Effector memory CD8-positive, alpha-beta T cell (primary cell): ENCODE data around the gene ANO1.
"Not testable (repeated sequence)": the region's sequence is repeated elsewhere in the genome, so short reads cannot be mapped to it uniquely, and the experiment has no call there.

Experiments used
- ATAC-seq: fragments of 150-1000 bp; cut with Tn5 transposase; replicated peaks from 2 replicates; pipeline ENCODE4 v1.10.0; 2021; ENCODE audit warnings: mild to moderate bottlenecking, moderate library complexity
- DNase-seq, 3 experiments: peaks; one replicate each; pipeline ENCODE4 v3.0.0; 2021
- H3K27ac Mint-ChIP-seq, 2 donors: one replicate each; pipeline ENCODE4 v1.8.0; 2022; ENCODE audit warnings: mild to moderate bottlenecking in 2 of 2, mixed read lengths in 2 of 2, moderate library complexity in 2 of 2
- H3K27me3 Mint-ChIP-seq, 2 donors: one replicate each; pipeline ENCODE4 v1.8.0; 2022; ENCODE audit warnings: mixed read lengths in 2 of 2
- H3K36me3 Mint-ChIP-seq: one replicate; pipeline ENCODE4 v1.8.0; 2022; ENCODE audit warnings: mild to moderate bottlenecking, moderate library complexity, mixed read lengths; ENCODE audit not compliant: insufficient read depth
- H3K4me1 Mint-ChIP-seq, 2 donors: one replicate each; pipeline ENCODE4 v1.8.0; 2022; ENCODE audit warnings: low read depth in 2 of 2, mixed read lengths in 2 of 2
- H3K4me3 Mint-ChIP-seq, 2 donors: one replicate each; pipeline ENCODE4 v1.8.0; 2022; ENCODE audit warnings: mild to moderate bottlenecking in 2 of 2, mixed read lengths in 2 of 2, moderate library complexity in 2 of 2
- H3K9me3 Mint-ChIP-seq, 2 donors: one replicate each; pipeline ENCODE4 v1.8.0; 2022; ENCODE audit warnings: mixed read lengths in 2 of 2

The ANO1 gene

DNA sequence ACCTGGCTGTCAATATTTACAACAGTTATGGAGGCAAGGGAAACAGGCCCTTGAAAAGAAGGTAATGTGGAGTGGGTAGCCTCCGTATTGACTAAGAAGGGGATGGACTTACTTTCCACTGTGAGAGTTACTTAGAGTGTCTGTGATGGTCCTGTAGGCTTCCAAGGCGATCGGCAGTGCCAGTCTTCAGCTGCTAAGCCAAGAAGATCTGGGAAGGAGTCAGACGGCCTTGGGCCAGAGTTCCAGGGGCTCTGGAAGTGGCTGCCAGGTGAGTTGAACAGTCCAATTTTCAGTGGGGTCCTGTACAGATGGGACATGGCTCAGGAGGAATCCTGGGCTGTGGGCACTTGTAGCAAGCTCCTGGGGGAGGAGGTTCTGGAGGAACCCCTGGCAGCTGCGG is 139.3 kb downstream of the ANO1 start:
- not testable (repeated sequence) for H3K4me3 Mint-ChIP-seq, ATAC-seq, H3K36me3 Mint-ChIP-seq

GRCh38 chr11:70218076-70218475 is 140.0 kb downstream of the ANO1 start:
- not testable (repeated sequence) for H3K27ac Mint-ChIP-seq, DNase-seq, H3K36me3 Mint-ChIP-seq, ATAC-seq, H3K9me3 Mint-ChIP-seq, H3K4me1 Mint-ChIP-seq, H3K27me3 Mint-ChIP-seq, H3K4me3 Mint-ChIP-seq

More for the DNA sequence above, 139.3 kb downstream of the ANO1 start:
- H3K9me3 Mint-ChIP-seq, DNase-seq, H3K27me3 Mint-ChIP-seq, H3K4me1 Mint-ChIP-seq, H3K27ac Mint-ChIP-seq: not testable (repeated sequence)

GRCh38 chr11:70220136-70220535 is 142.0 kb downstream of the ANO1 start:
- DNase-seq = no peak
- H3K27ac Mint-ChIP-seq = no peak overlapping the region
- H3K4me3 Mint-ChIP-seq = no peak overlapping the region
- peaks cover 1 to 6% of the 10 kb centered on the region in 2 donors for H3K27me3 Mint-ChIP-seq
- no peak for ATAC-seq
- H3K9me3 Mint-ChIP-seq = no peaks in the 10 kb centered on the region
- no peaks in the 10 kb centered on the region for H3K36me3 Mint-ChIP-seq
- no peaks in the 10 kb centered on the region for H3K4me1 Mint-ChIP-seq

DNA sequence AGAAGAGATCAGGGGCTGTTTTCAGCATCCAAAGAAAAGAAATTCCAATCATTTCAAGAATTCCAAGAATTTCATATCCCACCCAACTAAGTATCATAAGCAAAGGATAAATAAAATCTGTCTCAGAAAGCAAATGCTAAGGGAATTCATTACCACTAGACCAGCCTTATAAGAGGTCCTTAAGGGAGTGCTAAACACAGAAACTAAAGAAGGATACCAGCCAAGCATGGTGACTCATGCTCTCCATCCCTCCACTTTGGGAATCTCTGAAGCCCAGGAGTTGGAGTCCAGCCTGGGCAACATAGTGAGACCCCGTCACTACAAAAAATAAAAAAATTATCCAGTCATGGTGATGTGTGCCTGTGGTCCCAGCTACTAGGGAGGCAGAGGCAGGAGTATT is 142.8 kb downstream of the ANO1 start:
- DNase-seq = no peak
- Mint-ChIP-seq H3K4me3 (no peak overlapping the region), H3K27ac (no peak overlapping the region)

DNA sequence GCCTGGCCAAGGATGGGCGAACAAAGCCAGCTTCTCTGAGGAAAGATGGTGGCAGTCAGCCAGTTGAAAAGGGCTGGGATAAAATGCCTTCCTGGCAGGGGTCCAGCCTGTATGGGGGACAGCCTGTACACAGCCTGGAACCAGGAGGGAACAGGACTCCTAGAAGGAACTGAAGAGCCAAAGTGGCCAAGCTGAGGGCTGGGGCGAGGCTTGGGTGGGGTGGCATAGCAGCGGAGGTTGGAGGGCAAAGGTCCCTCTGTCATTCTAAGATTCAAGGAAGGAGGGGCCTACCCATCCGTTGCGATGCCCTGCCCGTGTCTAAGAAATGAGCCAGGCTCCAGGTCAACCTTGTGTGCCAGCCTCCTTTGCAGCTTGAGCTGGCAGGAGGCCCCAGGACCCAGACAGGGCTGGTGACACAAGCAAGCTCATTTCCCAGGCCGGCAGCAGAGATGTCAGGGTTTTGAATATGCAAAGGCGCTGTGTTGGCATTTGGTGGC is 147.6 kb downstream of the ANO1 start:
- H3K9me3 Mint-ChIP-seq = no peaks in the 10 kb centered on the region
- no peak for ATAC-seq
- no peak overlapping the region for H3K4me3 Mint-ChIP-seq

More for the DNA sequence above, 142.8 kb downstream of the ANO1 start:
- Mint-ChIP-seq H3K27me3 (peaks cover 6 to 9% of the 10 kb centered on the region in 2 donors), H3K4me1 (no peaks in the 10 kb centered on the region), H3K36me3 (no peaks in the 10 kb centered on the region), H3K9me3 (no peaks in the 10 kb centered on the region)
- ATAC-seq = no peak

DNA sequence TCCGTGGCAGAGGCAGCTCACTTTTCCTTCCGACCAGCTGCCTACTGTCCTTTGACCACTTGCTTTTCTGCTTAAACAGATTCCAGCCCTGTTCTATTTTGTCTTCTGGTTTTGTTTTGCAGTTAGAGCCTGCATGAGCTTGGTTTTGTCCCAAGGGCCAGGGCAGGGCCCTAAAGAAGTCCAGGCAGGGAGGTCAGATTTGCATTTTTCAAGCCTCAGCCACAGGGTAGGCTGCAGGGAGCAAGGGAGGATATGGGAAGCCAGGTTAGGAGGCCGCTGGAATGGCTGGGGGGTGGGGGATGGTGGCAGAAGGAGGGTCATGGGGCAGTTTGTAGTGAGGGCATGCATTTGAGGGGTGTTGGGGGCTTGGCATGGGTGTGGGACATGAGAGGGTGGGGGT is 148.1 kb downstream of the ANO1 start:
- Mint-ChIP-seq H3K27me3 (peaks cover 6 to 24% of the 10 kb centered on the region in 2 donors), H3K4me3 (no peak overlapping the region), H3K9me3 (no peaks in the 10 kb centered on the region), H3K27ac (no peak overlapping the region), H3K36me3 (no peaks in the 10 kb centered on the region), H3K4me1 (no peaks in the 10 kb centered on the region)
- no peak for DNase-seq
- no peak for ATAC-seq

More for the DNA sequence above, 147.6 kb downstream of the ANO1 start:
- H3K36me3 Mint-ChIP-seq = no peaks in the 10 kb centered on the region
- H3K27me3 Mint-ChIP-seq = peaks cover 6 to 24% of the 10 kb centered on the region in 2 donors
- H3K4me1 Mint-ChIP-seq = no peaks in the 10 kb centered on the region
- no peak overlapping the region for H3K27ac Mint-ChIP-seq
- DNase-seq = no peak

DNA sequence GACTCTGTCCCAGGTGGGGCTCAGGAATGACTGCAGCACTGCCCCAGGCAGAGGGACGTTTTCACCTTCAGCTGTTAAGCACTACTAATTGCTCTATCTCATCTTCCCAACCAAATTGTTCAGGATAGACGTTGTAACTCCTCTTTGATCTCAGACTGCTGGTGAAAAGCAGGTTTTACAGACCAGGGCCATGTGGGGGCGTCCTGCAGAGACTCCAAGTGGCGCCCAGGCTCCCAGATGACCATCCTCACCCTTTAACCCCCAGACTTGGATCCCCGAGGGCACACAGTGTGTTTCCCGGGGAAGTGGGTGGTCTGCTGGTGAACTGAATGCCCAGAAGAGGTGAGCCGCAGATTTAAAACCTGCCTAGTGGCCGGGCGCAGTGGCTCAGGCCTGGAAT is 148.8 kb downstream of the ANO1 start:
- H3K27me3 Mint-ChIP-seq = peaks cover 6 to 24% of the 10 kb centered on the region in 2 donors
- DNase-seq = no peak
- H3K9me3 Mint-ChIP-seq = no peaks in the 10 kb centered on the region
- ATAC-seq = no peak
- H3K36me3 Mint-ChIP-seq = no peaks in the 10 kb centered on the region
- no peak overlapping the region for H3K4me3 Mint-ChIP-seq
- no peak overlapping the region for H3K27ac Mint-ChIP-seq
- no peaks in the 10 kb centered on the region for H3K4me1 Mint-ChIP-seq

- Mint-ChIP-seq H3K9me3 (no peaks in the 10 kb centered on the region), H3K36me3 (no peaks in the 10 kb centered on the region), H3K4me3 (no peak overlapping the region), H3K27me3 (peaks cover 12 to 40% of the 10 kb centered on the region in 2 donors), H3K27ac (no peak overlapping the region), H3K4me1 (no peaks in the 10 kb centered on the region)
- DNase-seq = no peak
- no peak for ATAC-seq
Observed at GRCh38 chr11:70229737-70230136, 151.6 kb downstream of the ANO1 start.

- Mint-ChIP-seq H3K36me3 (no peaks in the 10 kb centered on the region), H3K27ac (no peak overlapping the region), H3K4me1 (no peaks in the 10 kb centered on the region), H3K4me3 (no peak overlapping the region), H3K9me3 (no peaks in the 10 kb centered on the region), H3K27me3 (peaks cover 8 to 38% of the 10 kb centered on the region in 2 donors)
- DNase-seq = no peak
- no peak for ATAC-seq
Observed at GRCh38 chr11:70230151-70230839, 152.2 kb downstream of the ANO1 start.

DNA sequence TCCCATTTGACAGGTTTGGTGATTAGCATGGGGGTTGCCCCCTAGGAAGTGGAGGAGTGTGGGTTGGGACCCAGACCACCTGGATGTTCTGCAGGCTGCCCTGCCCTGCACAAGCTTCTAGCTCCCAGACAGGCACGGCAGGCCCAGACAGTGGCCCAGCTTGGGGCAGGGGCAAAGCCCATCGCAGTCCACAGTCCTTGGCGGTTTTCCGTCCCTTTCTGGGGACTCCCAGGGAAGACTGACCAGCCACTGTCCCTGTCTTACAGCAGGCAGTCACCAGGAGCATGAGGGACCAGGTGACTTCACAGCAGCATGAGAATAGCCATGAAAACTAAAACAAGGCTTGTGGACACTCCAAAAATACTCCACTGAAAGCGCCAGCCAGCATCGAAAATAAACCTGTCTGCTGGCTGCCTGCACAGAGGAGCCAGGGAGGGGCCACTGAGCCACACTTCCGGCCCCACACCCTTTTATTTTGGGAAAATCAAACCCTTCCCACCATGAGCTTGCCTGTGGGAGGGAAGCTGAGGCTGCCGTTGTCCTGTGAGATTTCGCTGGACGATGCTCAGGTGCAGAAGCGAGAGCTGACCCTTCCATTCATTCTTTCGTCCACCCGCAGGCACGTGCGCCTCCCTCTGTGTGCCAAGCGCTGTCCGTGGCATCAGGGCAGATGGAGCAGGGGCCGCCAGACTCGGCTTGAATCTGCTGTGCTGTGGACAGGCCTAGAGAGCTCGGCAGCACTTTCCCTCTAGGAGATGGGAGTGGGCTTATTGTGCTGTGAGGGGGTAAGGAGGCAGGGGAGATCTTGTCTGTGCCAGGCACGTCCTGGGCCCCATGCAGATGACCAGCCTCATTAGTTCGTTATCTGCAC is 153.0 kb downstream of the ANO1 start:
- H3K36me3 Mint-ChIP-seq = no peaks in the 10 kb centered on the region
- no peaks in the 10 kb centered on the region for H3K4me1 Mint-ChIP-seq
- ATAC-seq = no peak
- peaks cover 8 to 36% of the 10 kb centered on the region in 2 donors for H3K27me3 Mint-ChIP-seq
- H3K27ac Mint-ChIP-seq = no peak overlapping the region
- H3K9me3 Mint-ChIP-seq = no peaks in the 10 kb centered on the region
- H3K4me3 Mint-ChIP-seq = no peak overlapping the region
- DNase-seq = no peak

- Mint-ChIP-seq H3K27me3 (peaks cover 12 to 33% of the 10 kb centered on the region in 2 donors), H3K9me3 (no peaks in the 10 kb centered on the region), H3K27ac (no peak overlapping the region), H3K4me1 (no peaks in the 10 kb centered on the region), H3K4me3 (no peak overlapping the region), H3K36me3 (no peaks in the 10 kb centered on the region)
- DNase-seq = no peak
- no peak for ATAC-seq
Observed at GRCh38 chr11:70233034-70233433, 154.9 kb downstream of the ANO1 start.

- H3K36me3 Mint-ChIP-seq = no peaks in the 10 kb centered on the region
- ATAC-seq (no peak), DNase-seq (no peak)
- H3K4me1 Mint-ChIP-seq = no peaks in the 10 kb centered on the region
- no peaks in the 10 kb centered on the region for H3K9me3 Mint-ChIP-seq
- peaks cover 13 to 34% of the 10 kb centered on the region in 2 donors for H3K27me3 Mint-ChIP-seq
- H3K27ac Mint-ChIP-seq = no peak overlapping the region
- no peak overlapping the region for H3K4me3 Mint-ChIP-seq
Observed at GRCh38 chr11:70233511-70233934, 155.4 kb downstream of the ANO1 start.

DNA sequence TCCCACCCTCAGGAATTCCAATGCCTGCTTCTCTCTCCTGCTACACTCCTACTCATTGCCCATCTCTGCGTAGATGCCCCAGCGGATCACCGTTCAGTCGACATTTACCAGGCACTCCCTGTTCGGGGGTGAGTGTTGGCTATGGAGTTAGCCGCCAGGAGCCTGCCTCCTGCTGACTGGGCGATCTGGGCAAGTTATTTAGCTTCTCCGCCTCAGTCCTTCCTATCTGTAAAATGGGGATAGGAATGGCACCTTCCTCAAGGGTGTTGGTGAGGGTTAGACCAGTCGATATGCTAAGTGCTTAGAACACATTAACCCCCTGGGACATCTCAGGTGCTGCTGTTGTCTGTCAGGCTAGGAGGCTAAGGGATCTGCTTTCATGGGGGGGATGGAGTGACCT is 155.8 kb downstream of the ANO1 start:
- peaks cover 13 to 34% of the 10 kb centered on the region in 2 donors for H3K27me3 Mint-ChIP-seq
- H3K36me3 Mint-ChIP-seq = no peaks in the 10 kb centered on the region
- DNase-seq (no peak), ATAC-seq (no peak)
- no peaks in the 10 kb centered on the region for H3K4me1 Mint-ChIP-seq
- no peaks in the 10 kb centered on the region for H3K9me3 Mint-ChIP-seq
- no peak overlapping the region for H3K27ac Mint-ChIP-seq
- no peak overlapping the region for H3K4me3 Mint-ChIP-seq
